Kidney epithelial cell (primary cell): ENCODE measurements around the gene C11orf21. TPM values are rescaled to one million over a fixed set of nuclear protein-coding genes. Genes with fewer than 3 reads are reported as not detected.

Source experiments
- DNase-seq: peaks from one replicate; pipeline ENCODE4 v3.0.0-alpha.2; 2010; ENCODE audit warnings: low read depth
- H3K27me3 ChIP-seq: 2 replicates; pipeline ENCODE4 v1.6.0; 2011; ENCODE audit warnings: low read length; ENCODE audit not compliant: control insufficient read depth, insufficient read depth
- H3K36me3 ChIP-seq: 2 replicates; pipeline ENCODE4 v1.5.1; 2011; ENCODE audit warnings: low read length; ENCODE audit not compliant: control insufficient read depth, insufficient read depth
- H3K4me3 ChIP-seq: 2 replicates; pipeline ENCODE4 v1.5.1; 2011; ENCODE audit warnings: low read depth, mild to moderate bottlenecking, control low read depth, low read length
- total RNA-seq: library from RNA; depleted of rRNA; stranded (reverse); fragments of >200 nt; gene quantifications from 2 replicates; pipeline ENCODE4 v1.2.3, GENCODE V29; 2015
- TF ChIP-seq, protein P1 (sequence below): IDR thresholded peaks from 2 replicates; pipeline ENCODE4 v1.5.1; 2011; ENCODE audit warnings: mild to moderate bottlenecking, moderate library complexity, low read length, control low read depth, inconsistent platforms; ENCODE audit not compliant: insufficient read depth, poor library complexity, severe bottlenecking

The C11orf21 gene
- total RNA-seq, 1 donor from 2014 or later: not detected

DNA sequence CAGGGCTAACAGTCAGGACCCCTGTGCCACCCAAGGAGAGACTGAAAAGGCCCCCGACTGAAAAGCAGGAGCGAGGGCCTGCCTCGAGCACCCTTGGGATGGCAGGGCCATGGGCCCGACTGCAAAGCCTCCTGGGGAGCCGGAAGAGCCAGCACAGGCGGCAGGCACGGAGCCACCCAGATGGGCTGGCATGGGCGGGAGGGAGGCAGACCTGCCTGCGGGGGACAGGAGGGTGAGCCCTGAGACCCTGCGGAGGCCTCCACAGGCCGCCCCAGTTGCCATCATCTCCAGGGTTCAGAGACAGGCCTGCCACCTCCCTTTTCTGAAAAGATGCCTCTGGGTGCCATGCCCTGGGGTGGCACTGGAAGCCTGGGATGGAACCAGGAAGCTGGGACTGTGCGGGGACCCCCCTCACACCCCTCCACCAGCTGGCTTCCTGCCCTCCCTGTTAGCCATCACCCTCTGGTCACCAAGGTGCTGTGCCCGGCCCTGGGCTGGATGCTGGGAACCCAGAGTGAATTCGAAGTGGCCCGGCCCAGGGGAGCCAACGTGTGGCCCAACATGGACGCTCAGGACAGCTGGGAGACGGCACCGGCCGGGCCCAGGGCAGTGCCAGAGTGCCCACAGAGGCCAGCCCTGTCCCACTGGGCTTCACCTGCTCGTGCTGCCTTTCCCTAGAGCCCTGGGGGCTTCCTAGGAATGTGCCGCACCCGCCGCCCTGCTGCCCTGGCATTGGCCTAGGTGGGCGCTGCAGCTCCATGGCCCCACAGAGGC lies 13.9 kb upstream of the C11orf21 start:
- no peak overlapping the region for H3K4me3 ChIP-seq
- H3K36me3 ChIP-seq: no peaks in the 10 kb centered on the region
- DNase-seq: no peak
- peaks cover 4% of the 10 kb centered on the region for H3K27me3 ChIP-seq
- TF ChIP-seq, protein P1, sequence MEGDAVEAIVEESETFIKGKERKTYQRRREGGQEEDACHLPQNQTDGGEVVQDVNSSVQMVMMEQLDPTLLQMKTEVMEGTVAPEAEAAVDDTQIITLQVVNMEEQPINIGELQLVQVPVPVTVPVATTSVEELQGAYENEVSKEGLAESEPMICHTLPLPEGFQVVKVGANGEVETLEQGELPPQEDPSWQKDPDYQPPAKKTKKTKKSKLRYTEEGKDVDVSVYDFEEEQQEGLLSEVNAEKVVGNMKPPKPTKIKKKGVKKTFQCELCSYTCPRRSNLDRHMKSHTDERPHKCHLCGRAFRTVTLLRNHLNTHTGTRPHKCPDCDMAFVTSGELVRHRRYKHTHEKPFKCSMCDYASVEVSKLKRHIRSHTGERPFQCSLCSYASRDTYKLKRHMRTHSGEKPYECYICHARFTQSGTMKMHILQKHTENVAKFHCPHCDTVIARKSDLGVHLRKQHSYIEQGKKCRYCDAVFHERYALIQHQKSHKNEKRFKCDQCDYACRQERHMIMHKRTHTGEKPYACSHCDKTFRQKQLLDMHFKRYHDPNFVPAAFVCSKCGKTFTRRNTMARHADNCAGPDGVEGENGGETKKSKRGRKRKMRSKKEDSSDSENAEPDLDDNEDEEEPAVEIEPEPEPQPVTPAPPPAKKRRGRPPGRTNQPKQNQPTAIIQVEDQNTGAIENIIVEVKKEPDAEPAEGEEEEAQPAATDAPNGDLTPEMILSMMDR: no peak

DNA sequence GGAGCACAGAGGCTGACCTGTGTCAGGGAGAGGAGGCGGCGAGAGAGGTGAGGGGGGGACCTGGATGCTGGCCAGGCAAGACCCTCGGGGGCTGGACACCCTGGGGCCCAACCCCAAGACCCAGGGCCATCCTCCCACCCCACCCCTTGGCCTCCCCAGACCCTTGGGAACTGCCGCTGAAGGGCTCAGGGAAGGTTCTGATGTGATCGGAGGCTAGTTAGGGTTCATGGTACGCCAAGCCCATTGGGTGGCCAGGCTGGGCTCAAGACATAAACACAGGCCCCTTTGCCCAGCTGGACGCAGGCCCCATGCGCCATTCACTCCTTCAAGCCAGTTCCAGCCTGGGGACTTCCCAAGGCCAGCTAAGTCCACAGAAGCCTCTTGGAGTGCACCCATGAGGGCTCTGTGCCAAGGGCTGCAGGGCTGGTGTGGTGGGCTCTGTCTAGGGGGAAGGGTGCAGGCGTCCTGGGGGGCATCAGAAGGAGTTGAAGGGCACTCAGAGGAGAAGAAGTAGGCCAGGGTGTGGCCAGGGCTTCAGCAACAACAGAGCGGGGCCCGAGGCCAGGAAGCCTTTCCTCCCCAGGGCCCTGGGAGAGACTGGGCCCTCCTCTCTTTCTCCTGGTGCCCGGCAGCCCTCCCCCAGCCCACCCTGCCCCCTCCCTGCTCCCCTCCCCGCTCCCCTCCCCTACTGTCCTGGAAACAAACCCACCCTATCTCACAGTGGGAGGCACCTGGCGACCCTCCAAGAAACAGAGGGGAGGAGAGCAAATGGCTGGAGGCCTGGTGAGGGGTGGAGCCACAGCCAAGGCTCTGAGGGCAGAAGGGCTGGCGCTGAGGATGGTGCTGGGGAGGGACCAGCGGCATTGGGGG lies 13.0 kb upstream of the C11orf21 start:
- TF ChIP-seq, protein P1: no peak
- Histone ChIP-seq H3K27me3 (peaks cover 2% of the 10 kb centered on the region), H3K4me3 (no peak overlapping the region), H3K36me3 (no peaks in the 10 kb centered on the region)
- DNase-seq: no peak

DNA sequence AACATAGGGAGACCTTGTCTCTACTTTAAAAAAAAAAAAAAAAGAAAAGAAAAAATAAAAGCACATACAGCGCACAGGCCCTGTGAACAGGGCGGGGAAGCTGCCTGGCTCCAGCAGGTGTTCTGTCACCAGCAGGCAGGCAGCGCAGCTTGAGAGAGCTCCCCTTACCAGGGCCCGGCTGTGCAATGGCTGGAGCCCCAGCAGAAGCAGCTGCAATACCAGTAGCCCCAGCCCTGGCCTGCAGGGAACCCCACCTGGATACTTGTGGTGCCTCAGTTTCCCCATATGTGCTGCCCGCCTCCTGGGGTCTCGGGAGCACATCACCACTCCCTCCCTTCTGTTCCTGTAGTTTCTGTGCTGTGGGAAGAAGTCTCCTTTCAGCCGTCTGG lies 12.4 kb upstream of the C11orf21 start:
- TF ChIP-seq, protein P1: no peak
- no peak for DNase-seq
- H3K27me3 ChIP-seq: peaks cover 2% of the 10 kb centered on the region
- H3K36me3 ChIP-seq: no peaks in the 10 kb centered on the region
- no peak overlapping the region for H3K4me3 ChIP-seq

DNA sequence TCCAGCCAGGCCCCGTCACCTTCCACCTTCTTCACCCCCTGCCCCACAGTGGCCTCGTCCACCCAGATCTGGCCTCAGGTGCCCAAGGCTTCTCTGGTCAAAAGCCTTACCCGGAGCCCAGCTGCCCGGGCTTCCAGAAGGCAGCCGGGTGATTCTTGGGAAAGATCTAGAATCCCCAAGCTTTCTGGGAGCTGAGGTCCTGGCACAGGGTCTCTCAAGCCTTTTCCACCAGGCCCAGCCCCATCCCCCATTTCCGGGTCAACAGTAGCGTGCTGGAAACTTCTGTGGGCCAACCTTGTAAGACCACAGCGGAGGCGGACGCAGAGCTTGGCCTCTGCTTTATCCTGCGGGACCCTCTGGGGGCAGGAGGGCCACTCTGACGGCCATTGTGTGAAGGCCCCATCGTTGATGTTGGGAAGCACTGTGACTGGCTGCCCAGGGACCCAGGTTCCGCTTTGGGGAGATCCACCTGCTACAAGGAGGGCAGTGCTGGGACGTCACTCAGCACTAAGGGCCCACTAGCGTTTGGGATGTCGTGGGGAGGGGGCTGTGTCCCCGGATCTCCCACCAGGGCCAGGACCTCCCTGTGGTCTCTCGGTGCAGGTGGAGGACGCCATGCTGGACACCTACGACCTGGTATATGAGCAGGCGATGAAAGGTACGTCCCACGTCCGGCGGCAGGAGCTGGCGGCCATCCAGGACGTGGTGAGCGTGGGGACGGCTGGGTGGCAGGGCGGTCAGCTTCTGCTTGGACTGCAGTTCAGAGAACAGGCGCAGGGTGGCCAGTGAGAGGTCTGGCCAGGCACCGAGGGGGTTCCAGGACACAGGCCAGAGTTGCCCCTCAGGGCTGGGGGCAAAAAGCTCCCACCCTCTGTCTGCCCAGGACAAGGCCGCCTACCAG lies 11.6 kb upstream of the C11orf21 start:
- no peaks in the 10 kb centered on the region for H3K36me3 ChIP-seq
- peaks cover 2% of the 10 kb centered on the region for H3K27me3 ChIP-seq
- H3K4me3 ChIP-seq: no peak overlapping the region
- TF ChIP-seq, protein P1: no peak
- no peak for DNase-seq

DNA sequence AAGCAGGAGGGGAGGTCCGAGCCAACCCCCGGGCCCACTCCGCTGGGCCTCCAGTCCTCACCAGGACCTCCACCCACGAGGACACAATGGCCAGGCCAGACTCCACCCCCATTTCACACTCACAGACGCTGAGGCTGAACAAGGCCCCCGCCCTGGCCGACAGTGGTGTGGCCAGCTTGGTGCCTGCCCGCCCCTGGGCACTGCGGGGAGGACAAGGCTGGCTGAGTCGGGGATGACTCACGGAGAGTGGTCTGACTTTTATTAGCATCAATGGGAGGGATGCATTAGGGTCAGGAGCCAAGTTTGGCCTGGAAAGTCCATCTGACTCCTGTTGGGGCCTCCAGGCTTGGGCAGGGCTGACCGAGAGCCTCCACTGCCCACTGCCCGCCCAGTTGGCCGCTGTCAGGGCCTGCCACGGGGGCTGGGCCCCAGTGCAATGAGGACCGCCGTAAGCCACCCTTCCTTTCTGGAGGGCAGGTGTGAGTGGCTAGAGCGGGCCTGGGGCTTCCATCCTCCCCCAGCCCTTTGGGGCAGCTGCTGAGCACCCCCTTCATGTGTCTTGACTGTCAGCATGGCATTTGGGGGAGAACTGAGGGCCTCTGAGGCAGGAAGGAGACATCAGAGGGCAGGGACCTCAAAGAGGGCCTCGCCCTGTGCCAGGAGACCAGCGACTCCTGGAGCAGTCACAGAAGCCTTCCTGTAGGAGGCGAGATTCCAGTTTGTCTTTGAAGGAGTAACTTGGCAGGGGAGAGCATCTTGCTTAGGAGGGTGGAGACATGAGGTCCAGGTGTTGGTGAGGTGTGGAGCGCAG lies 10.7 kb upstream of the C11orf21 start:
- no peak for DNase-seq
- Histone ChIP-seq H3K4me3 (no peak overlapping the region), H3K36me3 (no peaks in the 10 kb centered on the region), H3K27me3 (peaks cover 2% of the 10 kb centered on the region)
- TF ChIP-seq, protein P1: no peak
